Measurements from ENCODE around the gene CDK14.

GRCh38 chr7:91033574-91033973 lies 437.5 kb downstream of the CDK14 start:
- TF ChIP-seq EZH2 (IDR thresholded peaks at IDR 0.05; ENCODE audit: borderline replicate concordance, low read depth, low read length, severe bottlenecking) (no peak), POLR2A (IDR thresholded peaks at IDR 0.05; ENCODE audit: low read depth, low read length) (no peak), POLR2AphosphoS5 (IDR thresholded peaks at IDR 0.05; ENCODE audit: insufficient read depth, low read depth, low read length) (no peak), MYC (IDR thresholded peaks at IDR 0.05; ENCODE audit: low read depth, low read length) (no peak)
- TF ChIP-seq, protein P1, sequence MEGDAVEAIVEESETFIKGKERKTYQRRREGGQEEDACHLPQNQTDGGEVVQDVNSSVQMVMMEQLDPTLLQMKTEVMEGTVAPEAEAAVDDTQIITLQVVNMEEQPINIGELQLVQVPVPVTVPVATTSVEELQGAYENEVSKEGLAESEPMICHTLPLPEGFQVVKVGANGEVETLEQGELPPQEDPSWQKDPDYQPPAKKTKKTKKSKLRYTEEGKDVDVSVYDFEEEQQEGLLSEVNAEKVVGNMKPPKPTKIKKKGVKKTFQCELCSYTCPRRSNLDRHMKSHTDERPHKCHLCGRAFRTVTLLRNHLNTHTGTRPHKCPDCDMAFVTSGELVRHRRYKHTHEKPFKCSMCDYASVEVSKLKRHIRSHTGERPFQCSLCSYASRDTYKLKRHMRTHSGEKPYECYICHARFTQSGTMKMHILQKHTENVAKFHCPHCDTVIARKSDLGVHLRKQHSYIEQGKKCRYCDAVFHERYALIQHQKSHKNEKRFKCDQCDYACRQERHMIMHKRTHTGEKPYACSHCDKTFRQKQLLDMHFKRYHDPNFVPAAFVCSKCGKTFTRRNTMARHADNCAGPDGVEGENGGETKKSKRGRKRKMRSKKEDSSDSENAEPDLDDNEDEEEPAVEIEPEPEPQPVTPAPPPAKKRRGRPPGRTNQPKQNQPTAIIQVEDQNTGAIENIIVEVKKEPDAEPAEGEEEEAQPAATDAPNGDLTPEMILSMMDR (IDR thresholded peaks at IDR 0.05; ENCODE audit: extremely low read depth in 1 of 2, insufficient read depth in 1 of 2, low read depth in 1 of 2, low read length in 2 of 2), result no peak
